K562 (cell line): ENCODE data around the gene BICD1. TPM values are rescaled to one million over a fixed set of nuclear protein-coding genes. Genes with fewer than 3 reads are reported as not detected.

Experiments used
- CHD7 ChIP-seq: fragments of 200-600 bp; sonication (generic); IDR thresholded peaks from one replicate; pipeline ENCODE4 v1.6.1; 2012; ENCODE audit warnings: mild to moderate bottlenecking, low read depth, low read length, inconsistent platforms
- SMC3 ChIP-seq: conservative IDR thresholded peaks from 2 replicates; pipeline ENCODE4 v1.6.1; 2011; ENCODE audit warnings: low read depth, low read length, improper control_type of control experiment; ENCODE audit not compliant: insufficient read depth
- ZNF133 ChIP-seq: fragments of 250-450 bp; sonication (Bioruptor Pico); IDR thresholded peaks from 2 replicates; pipeline ENCODE4 v1.4.0; 2020; ENCODE audit warnings: mild to moderate bottlenecking
- polyA plus RNA-seq, 8 experiments: library from polyadenylated mRNA; depleted of rRNA in 4 of 8; stranded (reverse) in 5 of 8; unstranded in 3 of 8; fragments of >200 nt; fragmentation: Nextera tagmentation in 2 of 8; fragmentation: Illumina TruSeq in 1 of 8; extraction: Ambion mirVana in 2 of 8; extraction: Trizol in 1 of 8; gene quantifications; 2 replicates each; pipeline versions ENCODE4 v1.2.1 to v1.2.3, GENCODE V29; 2011 to 2014; ENCODE audit warnings: inconsistent platforms in 1 of 8, missing spikeins in 1 of 8
- total RNA-seq, 7 experiments: library from RNA; depleted of rRNA in 6 of 7; stranded (reverse); fragments of >200 nt in 6 of 7; fragmentation: Illumina TruSeq in 2 of 7; extraction: Trizol in 2 of 7; gene quantifications; 2 replicates each; pipeline versions ENCODE4 v1.2.1 to v1.2.3, GENCODE V29; 2011 to 2021; ENCODE audit warnings: low replicate concordance in 1 of 7

The BICD1 gene
- total and polyA plus RNA-seq, 9 of the 15 experiments (the other 6 are each of a cell fraction or from before 2014, with no cell fraction given), result 3.5 to 21.1 (median 12.5) TPM

GRCh38 chr12:32126720-32127119 is 20.1 kb downstream of the BICD1 start (continued):
- TF ChIP-seq CHD7 (no peak), ZNF133 (CRISPR knock-in tag) (no peak), SMC3 (no peak)
